ENCODE results near the gene TTC28. TPM values are rescaled to one million over a fixed set of nuclear protein-coding genes. Genes with fewer than 3 reads are reported as not detected.

TTC28 gene
- total RNA-seq, 1 donor from 2014 or later, result 24.5 TPM

DNA sequence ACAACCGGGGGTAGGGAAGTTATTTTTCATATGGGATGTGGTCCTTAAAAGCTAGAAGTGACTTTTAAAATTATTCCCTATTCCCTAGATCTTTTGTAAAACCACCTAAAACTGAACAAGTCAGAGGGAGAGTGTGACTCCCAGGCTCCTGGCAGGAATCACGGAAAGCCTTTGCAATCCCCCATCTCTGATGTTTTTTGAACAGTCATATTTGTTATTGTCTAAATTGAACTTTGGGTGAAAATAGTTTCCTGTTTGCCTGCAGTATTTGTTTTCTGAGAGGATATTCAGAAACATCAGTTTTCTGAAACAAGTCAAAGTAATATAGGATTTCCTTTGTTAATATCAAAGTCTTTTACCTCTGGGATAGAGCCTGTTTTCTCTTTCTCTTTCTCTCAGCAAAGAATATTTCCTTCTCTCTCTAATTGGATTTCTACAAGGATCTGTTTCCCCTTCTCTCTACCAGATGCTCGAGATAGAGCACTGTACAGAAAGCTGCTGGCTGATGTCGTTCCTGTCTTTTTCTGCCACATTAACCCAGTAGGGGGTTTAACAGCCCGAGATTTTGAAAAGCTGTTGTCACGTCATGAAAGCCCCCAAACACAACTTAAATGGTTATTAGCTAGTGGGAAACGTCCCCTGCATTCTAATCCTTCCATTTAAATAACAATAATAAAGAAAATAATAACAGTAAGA, 628.4 kb downstream of the TTC28 start:
- H3K27ac ChIP-seq, result no peak overlapping the region
- intact Hi-C loops (cut with DNase I), result loop anchor here (1.0 to 10.0 kb wide), 2 partner anchors 394 to 543 kb away; no protein-coding TSS in a partner anchor

DNA sequence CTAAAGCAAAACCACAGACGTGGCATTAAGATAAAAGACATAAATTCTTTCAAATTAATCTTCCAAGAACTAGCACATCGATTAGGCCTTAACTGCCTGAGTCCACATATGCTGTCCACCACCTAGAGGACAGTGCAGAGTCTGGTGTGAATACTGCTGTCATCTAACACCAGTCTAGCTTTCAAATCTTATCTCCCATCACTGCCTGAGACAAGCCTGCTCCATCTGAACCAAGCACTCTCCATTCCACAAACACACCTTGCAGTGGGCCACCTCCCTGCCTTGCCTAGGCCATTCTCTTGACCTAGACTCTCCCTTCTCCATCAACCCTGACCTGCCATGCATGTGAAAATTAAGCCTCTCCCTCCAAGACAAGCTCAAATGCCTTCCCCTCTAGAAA, 631.1 kb downstream of the TTC28 start:
- no peak for DNase-seq (ENCODE audit: low spot score in 2 of 2)
- H3K27ac ChIP-seq, result peak overlapping the region in 1 of 2 donors; percentile 37
- H3K4me3 ChIP-seq, result no peak overlapping the region
- no peaks in the 10 kb centered on the region for H3K9me3 ChIP-seq
- H3K36me3 ChIP-seq, result no peaks in the 10 kb centered on the region
- no peaks in the 10 kb centered on the region for H3K4me1 ChIP-seq
- TF ChIP-seq, protein P1, sequence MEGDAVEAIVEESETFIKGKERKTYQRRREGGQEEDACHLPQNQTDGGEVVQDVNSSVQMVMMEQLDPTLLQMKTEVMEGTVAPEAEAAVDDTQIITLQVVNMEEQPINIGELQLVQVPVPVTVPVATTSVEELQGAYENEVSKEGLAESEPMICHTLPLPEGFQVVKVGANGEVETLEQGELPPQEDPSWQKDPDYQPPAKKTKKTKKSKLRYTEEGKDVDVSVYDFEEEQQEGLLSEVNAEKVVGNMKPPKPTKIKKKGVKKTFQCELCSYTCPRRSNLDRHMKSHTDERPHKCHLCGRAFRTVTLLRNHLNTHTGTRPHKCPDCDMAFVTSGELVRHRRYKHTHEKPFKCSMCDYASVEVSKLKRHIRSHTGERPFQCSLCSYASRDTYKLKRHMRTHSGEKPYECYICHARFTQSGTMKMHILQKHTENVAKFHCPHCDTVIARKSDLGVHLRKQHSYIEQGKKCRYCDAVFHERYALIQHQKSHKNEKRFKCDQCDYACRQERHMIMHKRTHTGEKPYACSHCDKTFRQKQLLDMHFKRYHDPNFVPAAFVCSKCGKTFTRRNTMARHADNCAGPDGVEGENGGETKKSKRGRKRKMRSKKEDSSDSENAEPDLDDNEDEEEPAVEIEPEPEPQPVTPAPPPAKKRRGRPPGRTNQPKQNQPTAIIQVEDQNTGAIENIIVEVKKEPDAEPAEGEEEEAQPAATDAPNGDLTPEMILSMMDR (IDR thresholded peaks at IDR 0.05), result no peak
- intact Hi-C loops (cut with DNase I), result no loop called here
- no peaks in the 10 kb centered on the region for H3K27me3 ChIP-seq

More for the DNA sequence above, 628.4 kb downstream of the TTC28 start:
- DNase-seq (ENCODE audit: low spot score in 2 of 2), result no peak
- Histone ChIP-seq H3K27me3 (no peaks in the 10 kb centered on the region), H3K4me3 (no peak overlapping the region), H3K4me1 (no peaks in the 10 kb centered on the region), H3K9me3 (no peaks in the 10 kb centered on the region), H3K36me3 (no peaks in the 10 kb centered on the region)
- TF ChIP-seq, protein P1 (IDR thresholded peaks at IDR 0.05), result no peak

DNA sequence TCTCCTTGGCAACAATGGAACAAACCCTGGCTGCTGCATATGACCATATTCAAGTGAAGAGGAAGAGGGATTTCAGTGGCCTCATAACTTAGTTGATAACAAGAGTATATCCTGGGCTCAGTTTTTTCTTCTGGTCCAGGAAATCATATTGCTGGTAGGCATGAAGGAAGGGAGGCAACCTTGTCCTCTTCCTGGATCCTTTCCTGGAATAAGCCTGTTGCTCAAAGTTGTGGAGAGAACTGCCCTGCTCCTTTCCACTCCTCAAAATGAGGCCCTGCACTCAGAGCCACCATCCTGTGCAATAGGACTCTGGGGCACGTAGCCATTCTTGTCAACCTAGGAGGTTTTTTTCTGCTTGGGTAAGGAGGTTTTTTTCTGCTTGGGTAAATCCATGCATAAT, 631.9 kb downstream of the TTC28 start:
- Histone ChIP-seq H3K36me3 (no peaks in the 10 kb centered on the region), H3K9me3 (no peaks in the 10 kb centered on the region), H3K27ac (peak overlapping the region in 1 of 2 donors; percentile 37), H3K27me3 (no peaks in the 10 kb centered on the region), H3K4me3 (no peak overlapping the region), H3K4me1 (no peaks in the 10 kb centered on the region)
- DNase-seq (ENCODE audit: low spot score in 2 of 2), result no peak
- intact Hi-C loops (cut with DNase I), result no loop called here
- TF ChIP-seq, protein P1 (IDR thresholded peaks at IDR 0.05), result no peak

DNA sequence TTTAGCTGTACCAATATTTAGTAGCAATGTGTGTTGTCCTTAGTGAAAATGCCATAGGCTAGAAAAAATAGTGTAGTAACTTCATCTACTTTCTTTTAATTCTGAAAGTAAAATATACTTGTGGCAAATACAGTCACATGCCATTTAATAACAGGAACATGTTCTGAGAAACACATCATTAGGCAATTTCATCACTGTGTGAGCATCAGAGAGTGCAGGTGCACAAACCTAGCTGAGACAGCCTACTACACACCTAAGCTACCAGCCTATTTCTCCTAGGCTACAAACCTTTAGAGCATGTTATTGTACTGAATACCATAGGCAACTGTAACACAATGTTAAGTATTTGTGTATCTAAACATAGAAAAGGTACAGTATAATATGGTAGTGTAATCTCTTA, 633.5 kb downstream of the TTC28 start:
- no peaks in the 10 kb centered on the region for H3K36me3 ChIP-seq
- no peak for DNase-seq (ENCODE audit: low spot score in 2 of 2)
- H3K4me1 ChIP-seq, result no peaks in the 10 kb centered on the region
- H3K27me3 ChIP-seq, result no peaks in the 10 kb centered on the region
- H3K4me3 ChIP-seq, result no peak overlapping the region
- H3K9me3 ChIP-seq, result no peaks in the 10 kb centered on the region
- intact Hi-C loops (cut with DNase I), result no loop called here
- TF ChIP-seq, protein P1 (IDR thresholded peaks at IDR 0.05), result no peak
- no peak overlapping the region for H3K27ac ChIP-seq

DNA sequence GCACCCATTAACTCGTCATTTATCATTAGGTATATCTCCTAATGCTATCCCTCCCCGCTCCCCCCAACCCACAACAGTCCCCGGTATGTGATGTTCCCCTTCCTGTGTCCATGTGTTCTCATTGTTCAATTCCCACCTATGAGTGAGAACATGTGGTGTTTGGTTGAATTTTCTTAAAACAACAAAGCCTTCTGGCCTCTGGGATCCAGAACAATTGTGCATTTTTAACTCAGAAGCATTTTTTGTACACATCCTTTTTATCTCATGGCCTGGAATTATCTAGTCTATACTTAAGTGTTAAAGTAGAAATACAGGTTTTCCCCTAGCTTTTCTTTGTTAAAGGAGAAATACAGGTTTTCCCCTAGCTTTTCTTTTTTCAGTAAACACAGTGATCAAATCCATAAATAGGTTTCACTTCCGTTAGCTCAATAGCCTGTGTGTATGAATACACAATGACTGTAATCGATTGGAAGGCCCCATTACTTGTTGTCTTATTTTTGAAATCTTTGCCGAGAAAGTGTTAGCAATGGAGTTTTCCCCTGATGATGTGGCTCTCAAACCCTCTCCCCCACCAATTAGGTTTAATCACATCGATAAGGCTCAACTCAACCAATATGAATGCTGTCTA, 635.0 kb downstream of the TTC28 start:
- intact Hi-C loops (cut with DNase I), result no loop called here
- no peaks in the 10 kb centered on the region for H3K36me3 ChIP-seq
- no peaks in the 10 kb centered on the region for H3K9me3 ChIP-seq
- no peaks in the 10 kb centered on the region for H3K4me1 ChIP-seq
- no peaks in the 10 kb centered on the region for H3K27me3 ChIP-seq
- no peak for DNase-seq (ENCODE audit: low spot score in 2 of 2)
- TF ChIP-seq, protein P1 (IDR thresholded peaks at IDR 0.05), result no peak
- H3K27ac ChIP-seq, result no peak overlapping the region
- H3K4me3 ChIP-seq, result no peak overlapping the region
